ENCODE data around the gene GGA3.
A peak's percentile ranks its signal among the peaks of the same experiment; 100 is the strongest.
"Not testable (repeated sequence)": the region's sequence is repeated elsewhere in the genome, so short reads cannot be mapped to it uniquely, and the experiment has no call there.

The GGA3 gene

GRCh38 chr17:75271955-75272847, 10.8 kb upstream of the GGA3 start:
- DNase-seq (ENCODE audit: low read depth): no peak

GRCh38 chr17:75271233-75271954, 10.0 kb upstream of the GGA3 start:
- peak; percentile 78 for DNase-seq (ENCODE audit: low read depth)

GRCh38 chr17:75270966-75271232, 9.5 kb upstream of the GGA3 start, which contains the start of gene MIF4GD:
Gene MIF4GD, minus strand, starts transcription at chr17:75271231. Its CDS starts 1,036 bp downstream, at chr17:75270195.
- DNase-seq (ENCODE audit: low read depth): no peak

GRCh38 chr17:75270218-75270965, 9.0 kb upstream of the GGA3 start:
- DNase-seq (ENCODE audit: low read depth): peak; percentile 24

- no peak for DNase-seq (ENCODE audit: low read depth)
Measured at GRCh38 chr17:75269844-75270217, 8.4 kb upstream of the GGA3 start.

- DNase-seq (ENCODE audit: low read depth): no peak
Measured at GRCh38 chr17:75267411-75268232, 6.2 kb upstream of the GGA3 start.

- no peak for DNase-seq (ENCODE audit: low read depth)
Measured at GRCh38 chr17:75267153-75267410, 5.7 kb upstream of the GGA3 start.

- DNase-seq (ENCODE audit: low read depth): no peak
Measured at GRCh38 chr17:75266316-75267152, 5.1 kb upstream of the GGA3 start.

- no peak for DNase-seq (ENCODE audit: low read depth)
Measured at GRCh38 chr17:75265614-75266315, 4.4 kb upstream of the GGA3 start.

- DNase-seq (ENCODE audit: low read depth): no peak
Measured at GRCh38 chr17:75263055-75263454, 1.6 kb upstream of the GGA3 start.

- DNase-seq (ENCODE audit: low read depth): no peak
Measured at GRCh38 chr17:75262112-75262606, 753 bp upstream of the GGA3 start.

GRCh38 chr17:75260641-75261335, 618 bp downstream of the GGA3 start:
- no peak for DNase-seq (ENCODE audit: low read depth)

GRCh38 chr17:75257228-75257627, 4.2 kb downstream of the GGA3 start:
- DNase-seq (ENCODE audit: low read depth): not testable (repeated sequence)

- not testable (repeated sequence) for DNase-seq (ENCODE audit: low read depth)
Measured at GRCh38 chr17:75255954-75256698, 5.3 kb downstream of the GGA3 start.

- no peak for DNase-seq (ENCODE audit: low read depth)
Measured at GRCh38 chr17:75252039-75252816, 9.2 kb downstream of the GGA3 start.

GRCh38 chr17:75250009-75250471, 11.4 kb downstream of the GGA3 start:
- DNase-seq (ENCODE audit: low read depth): peak; percentile 54

GRCh38 chr17:75249564-75249963, 11.8 kb downstream of the GGA3 start:
- no peak for DNase-seq (ENCODE audit: low read depth)

- no peak for DNase-seq (ENCODE audit: low read depth)
Measured at GRCh38 chr17:75246404-75246803, 15.0 kb downstream of the GGA3 start.

Measured in activated gamma-delta T cell treated with anti-CD3 and anti-CD28 coated beads, Interleukin-2, amount 50 U/mL, for 16 hours (primary cell).